ENCODE measurements around the gene LZTS2. TPM values are rescaled to one million over a fixed set of nuclear protein-coding genes. Genes with fewer than 3 reads are reported as not detected.

The LZTS2 gene
- total RNA-seq, 2 donors from 2014 or later = 43.9 to 47.7 TPM

- intact Hi-C loops (cut with DNase I) = no loop called here
- no peak for ATAC-seq
These were observed 10.7 kb downstream of the LZTS2 start for GRCh38 chr10:101010329-101010728.

GRCh38 chr10:101011517-101012423 is 12.2 kb downstream of the LZTS2 start:
- intact Hi-C loops (cut with DNase I) = loop anchor here in 1 of 2 donors (2.0 kb wide), 1 partner anchor 43 kb away; the partner anchor contains the start of gene SEMA4G
- DNase-seq (peak; percentile 29), ATAC-seq (no peak)

More at GRCh38 chr10:101010329-101010728, 10.7 kb downstream of the LZTS2 start:
- no peak for DNase-seq

- intact Hi-C loops (cut with DNase I) = loop anchor here in 1 of 2 donors (1.0 to 2.0 kb wide), 2 partner anchors 15 to 44 kb away; partner anchors contain the start of gene SEMA4G
- DNase-seq (peak; percentile 91), ATAC-seq (peak; percentile 87 to 88)
These were observed 13.1 kb downstream of the LZTS2 start for GRCh38 chr10:101012525-101013364.

- intact Hi-C loops (cut with DNase I) = loop anchor here in 1 of 2 donors (1.0 to 2.0 kb wide), 2 partner anchors 16 to 45 kb away; partner anchors contain the start of gene SEMA4G
- DNase-seq = no peak
- no peak for ATAC-seq
These were observed 13.8 kb downstream of the LZTS2 start for GRCh38 chr10:101013365-101013825.

- ATAC-seq (peak; percentile 67 to 76), DNase-seq (peak; percentile 86)
- intact Hi-C loops (cut with DNase I) = loop anchor here in 1 of 2 donors (1.0 kb wide), 1 partner anchor 20 kb away; no protein-coding TSS in a partner anchor
These were observed 14.7 kb downstream of the LZTS2 start for GRCh38 chr10:101014230-101014884.

- DNase-seq (no peak), ATAC-seq (no peak)
- intact Hi-C loops (cut with DNase I) = loop anchor here in 1 of 2 donors (1.0 kb wide), 1 partner anchor 21 kb away; no protein-coding TSS in a partner anchor
These were observed 15.5 kb downstream of the LZTS2 start for GRCh38 chr10:101014966-101015581.

- DNase-seq (no peak), ATAC-seq (no peak)
- intact Hi-C loops (cut with DNase I) = no loop called here
These were observed 16.0 kb downstream of the LZTS2 start for GRCh38 chr10:101015582-101015973.

- ATAC-seq (no peak), DNase-seq (no peak)
- intact Hi-C loops (cut with DNase I) = no loop called here
These were observed 17.2 kb downstream of the LZTS2 start for GRCh38 chr10:101016814-101017213.

GRCh38 chr10:101018118-101018599 is 18.6 kb downstream of the LZTS2 start:
- peak in 1 of 2 donors; percentile 6 for ATAC-seq
- intact Hi-C loops (cut with DNase I) = no loop called here
- DNase-seq = no peak

- DNase-seq = peak; percentile 88
- ATAC-seq = peak; percentile 70 to 84
- intact Hi-C loops (cut with DNase I) = no loop called here
These were observed 19.2 kb downstream of the LZTS2 start for GRCh38 chr10:101018600-101019439.

- intact Hi-C loops (cut with DNase I) = no loop called here
- ATAC-seq (no peak), DNase-seq (no peak)
These were observed 19.8 kb downstream of the LZTS2 start for GRCh38 chr10:101019440-101019703.

GRCh38 chr10:101020427-101021075 is 20.9 kb downstream of the LZTS2 start:
- DNase-seq (no peak), ATAC-seq (no peak)
- intact Hi-C loops (cut with DNase I) = no loop called here

- DNase-seq = no peak
- intact Hi-C loops (cut with DNase I) = no loop called here
These were observed 21.6 kb downstream of the LZTS2 start for GRCh38 chr10:101021239-101021638.

GRCh38 chr10:101021692-101022251 is 22.2 kb downstream of the LZTS2 start:
- intact Hi-C loops (cut with DNase I) = no loop called here

More at GRCh38 chr10:101021239-101021638, 21.6 kb downstream of the LZTS2 start:
- ATAC-seq = no peak

GRCh38 chr10:101022967-101023705 is 23.5 kb downstream of the LZTS2 start:
- intact Hi-C loops (cut with DNase I) = no loop called here
- no peak for DNase-seq

More at GRCh38 chr10:101021692-101022251, 22.2 kb downstream of the LZTS2 start:
- ATAC-seq = no peak
- no peak for DNase-seq

GRCh38 chr10:101027106-101027720 is 27.6 kb downstream of the LZTS2 start:
- no peak for ATAC-seq
- intact Hi-C loops (cut with DNase I) = no loop called here

More at GRCh38 chr10:101022967-101023705, 23.5 kb downstream of the LZTS2 start:
- no peak for ATAC-seq

More at GRCh38 chr10:101027106-101027720, 27.6 kb downstream of the LZTS2 start:
- DNase-seq = no peak

All from left cardiac atrium (tissue), 4 donors.